ENCODE data around the gene NCKAP5.

NCKAP5 gene

DNA sequence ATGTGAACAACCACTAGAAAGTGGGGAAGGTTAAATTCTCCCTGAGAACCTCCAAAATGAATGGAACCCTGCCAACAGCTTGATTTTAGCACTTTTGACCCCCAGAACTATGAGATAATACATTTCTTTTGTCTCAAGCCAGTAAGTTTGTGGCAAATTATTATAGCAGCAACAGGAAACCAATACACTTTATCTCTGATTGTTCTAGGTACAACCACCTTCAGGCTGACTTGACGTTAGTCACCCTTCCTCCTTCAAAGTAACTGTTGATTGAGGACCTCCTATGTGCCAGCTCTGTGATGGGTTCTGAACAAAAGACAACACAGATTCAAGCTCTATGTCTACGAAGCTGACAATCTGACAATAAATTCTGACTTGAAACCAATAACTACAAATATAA is 318.9 kb downstream of the NCKAP5 start:
- WGBS (ENCODE audit: insufficient coverage): 83% methylated on average over 1 of the region's 2 CpGs
- no peak for DNase-seq
- CTCF ChIA-PET: no interaction called here
- no peak overlapping the region for H3K4me3 ChIP-seq (ENCODE audit: control insufficient read depth in 1 of 7, extremely low read depth in 1 of 7, insufficient read depth in 4 of 7, low read depth in 2 of 7, low read length in 6 of 7)
- no peaks in the 10 kb centered on the region for H3K27me3 ChIP-seq (replicated peaks in 2 of 5; ENCODE audit: control insufficient read depth in 4 of 5, insufficient read depth in 5 of 5, low read length in 4 of 5)
- POLR2A ChIA-PET: no interaction called here
- H3K4me1 ChIP-seq (ENCODE audit: control extremely low read depth in 1 of 4, control insufficient read depth in 4 of 4, insufficient read depth in 4 of 4, low read length in 3 of 4): no peaks in the 10 kb centered on the region
- H3K27ac ChIP-seq (ENCODE audit: insufficient read depth in 1 of 2, low read depth in 1 of 2, low read length in 2 of 2, poor library complexity in 1 of 2, severe bottlenecking in 2 of 2): no peak overlapping the region
- H3K9me3 ChIP-seq (ENCODE audit: control extremely low read depth in 1 of 5, control insufficient read depth in 4 of 5, insufficient read depth in 2 of 5, low read depth in 1 of 5, low read length in 4 of 5): no peaks in the 10 kb centered on the region
- no peaks in the 10 kb centered on the region for H3K36me3 ChIP-seq (ENCODE audit: control insufficient read depth in 4 of 4, insufficient read depth in 4 of 4, low read length in 3 of 4)

DNA sequence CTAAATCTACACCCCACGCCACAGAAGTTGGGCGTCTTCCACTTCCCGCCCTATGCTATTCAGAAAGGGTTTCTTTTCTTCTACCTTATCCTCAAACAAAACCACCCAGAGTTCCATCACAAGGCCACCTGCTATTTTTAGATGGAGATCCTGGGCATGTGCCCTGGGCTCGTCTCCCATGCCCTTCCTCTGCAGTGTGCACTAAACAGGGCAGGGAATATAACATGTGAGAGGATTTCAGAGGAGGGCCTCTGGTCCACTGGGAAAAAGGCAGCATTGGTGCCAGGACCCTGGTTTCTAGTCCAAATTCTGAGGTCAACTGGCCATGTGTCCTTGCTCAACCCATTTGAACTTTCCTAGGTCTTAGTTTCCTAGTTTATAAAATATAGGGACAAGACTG is 320.0 kb downstream of the NCKAP5 start:
- ChIA-PET CTCF (no interaction called here), POLR2A (no interaction called here)
- H3K36me3 ChIP-seq (ENCODE audit: control insufficient read depth in 4 of 4, insufficient read depth in 4 of 4, low read length in 3 of 4): no peaks in the 10 kb centered on the region
- no peaks in the 10 kb centered on the region for H3K4me1 ChIP-seq (ENCODE audit: control extremely low read depth in 1 of 4, control insufficient read depth in 4 of 4, insufficient read depth in 4 of 4, low read length in 3 of 4)
- no peaks in the 10 kb centered on the region for H3K9me3 ChIP-seq (ENCODE audit: control extremely low read depth in 1 of 5, control insufficient read depth in 4 of 5, insufficient read depth in 2 of 5, low read depth in 1 of 5, low read length in 4 of 5)
- no peaks in the 10 kb centered on the region for H3K27me3 ChIP-seq (replicated peaks in 2 of 5; ENCODE audit: control insufficient read depth in 4 of 5, insufficient read depth in 5 of 5, low read length in 4 of 5)
- DNase-seq: no peak
- no peak overlapping the region for H3K27ac ChIP-seq (ENCODE audit: insufficient read depth in 1 of 2, low read depth in 1 of 2, low read length in 2 of 2, poor library complexity in 1 of 2, severe bottlenecking in 2 of 2)
- 83% methylated on average over 3 of the region's 4 CpGs for WGBS (ENCODE audit: insufficient coverage)
- H3K4me3 ChIP-seq (ENCODE audit: control insufficient read depth in 1 of 7, extremely low read depth in 1 of 7, insufficient read depth in 4 of 7, low read depth in 2 of 7, low read length in 6 of 7): no peak overlapping the region

DNA sequence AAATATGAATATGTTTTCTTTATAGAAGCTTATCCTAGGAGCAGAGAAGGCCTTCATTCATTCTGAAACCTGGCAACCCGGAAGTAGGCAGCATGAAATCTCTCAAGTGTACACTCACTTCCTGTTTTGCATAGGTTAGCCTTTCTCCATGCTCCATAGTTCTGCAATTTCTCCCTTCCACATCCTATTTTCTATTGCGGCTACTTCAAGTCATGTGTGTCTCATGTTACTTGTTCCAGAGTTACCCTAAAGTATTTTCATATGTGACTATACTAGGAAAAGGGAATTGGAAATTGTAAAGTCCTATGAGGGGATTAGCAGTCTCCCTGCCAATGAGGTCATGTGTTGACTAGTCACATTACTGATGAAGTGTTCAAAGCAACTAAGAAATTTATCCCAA is 320.6 kb downstream of the NCKAP5 start:
- Histone ChIP-seq H3K9me3 (ENCODE audit: control extremely low read depth in 1 of 5, control insufficient read depth in 4 of 5, insufficient read depth in 2 of 5, low read depth in 1 of 5, low read length in 4 of 5) (no peaks in the 10 kb centered on the region), H3K27ac (ENCODE audit: insufficient read depth in 1 of 2, low read depth in 1 of 2, low read length in 2 of 2, poor library complexity in 1 of 2, severe bottlenecking in 2 of 2) (no peak overlapping the region), H3K4me1 (ENCODE audit: control extremely low read depth in 1 of 4, control insufficient read depth in 4 of 4, insufficient read depth in 4 of 4, low read length in 3 of 4) (no peaks in the 10 kb centered on the region), H3K27me3 (replicated peaks in 2 of 5; ENCODE audit: control insufficient read depth in 4 of 5, insufficient read depth in 5 of 5, low read length in 4 of 5) (no peaks in the 10 kb centered on the region), H3K36me3 (ENCODE audit: control insufficient read depth in 4 of 4, insufficient read depth in 4 of 4, low read length in 3 of 4) (no peaks in the 10 kb centered on the region), H3K4me3 (ENCODE audit: control insufficient read depth in 1 of 7, extremely low read depth in 1 of 7, insufficient read depth in 4 of 7, low read depth in 2 of 7, low read length in 6 of 7) (no peak overlapping the region)
- ChIA-PET CTCF (no interaction called here), POLR2A (no interaction called here)
- WGBS (ENCODE audit: insufficient coverage): 20% methylated on average over 1 of the region's 2 CpGs
- no peak for DNase-seq

DNA sequence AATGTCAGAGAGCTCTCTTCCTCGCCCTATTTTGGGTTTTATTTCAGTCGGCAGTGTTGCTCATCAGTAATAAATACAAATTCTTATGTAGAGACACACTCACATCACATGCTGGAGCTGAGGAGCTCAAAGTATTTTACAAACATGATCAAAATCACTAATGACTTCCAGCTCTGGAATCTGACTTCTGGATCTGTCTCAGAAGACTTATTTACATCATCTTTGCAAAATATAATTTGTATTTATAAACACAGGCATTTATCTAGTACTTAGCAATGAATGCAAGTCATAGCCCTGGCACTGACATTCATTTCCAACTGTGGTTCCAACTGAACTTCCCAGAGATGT is 327.1 kb downstream of the NCKAP5 start:
- Histone ChIP-seq H3K27me3 (replicated peaks in 2 of 5; ENCODE audit: control insufficient read depth in 4 of 5, insufficient read depth in 5 of 5, low read length in 4 of 5) (no peaks in the 10 kb centered on the region), H3K9me3 (ENCODE audit: control extremely low read depth in 1 of 5, control insufficient read depth in 4 of 5, insufficient read depth in 2 of 5, low read depth in 1 of 5, low read length in 4 of 5) (no peaks in the 10 kb centered on the region), H3K4me1 (ENCODE audit: control extremely low read depth in 1 of 4, control insufficient read depth in 4 of 4, insufficient read depth in 4 of 4, low read length in 3 of 4) (no peaks in the 10 kb centered on the region), H3K27ac (ENCODE audit: insufficient read depth in 1 of 2, low read depth in 1 of 2, low read length in 2 of 2, poor library complexity in 1 of 2, severe bottlenecking in 2 of 2) (no peak overlapping the region), H3K4me3 (ENCODE audit: control insufficient read depth in 1 of 7, extremely low read depth in 1 of 7, insufficient read depth in 4 of 7, low read depth in 2 of 7, low read length in 6 of 7) (no peak overlapping the region), H3K36me3 (ENCODE audit: control insufficient read depth in 4 of 4, insufficient read depth in 4 of 4, low read length in 3 of 4) (no peaks in the 10 kb centered on the region)
- no peak for DNase-seq
- CTCF ChIA-PET: no interaction called here
- POLR2A ChIA-PET: no interaction called here
- 100% methylated on average over 1 of the region's 2 CpGs for WGBS (ENCODE audit: insufficient coverage)

DNA sequence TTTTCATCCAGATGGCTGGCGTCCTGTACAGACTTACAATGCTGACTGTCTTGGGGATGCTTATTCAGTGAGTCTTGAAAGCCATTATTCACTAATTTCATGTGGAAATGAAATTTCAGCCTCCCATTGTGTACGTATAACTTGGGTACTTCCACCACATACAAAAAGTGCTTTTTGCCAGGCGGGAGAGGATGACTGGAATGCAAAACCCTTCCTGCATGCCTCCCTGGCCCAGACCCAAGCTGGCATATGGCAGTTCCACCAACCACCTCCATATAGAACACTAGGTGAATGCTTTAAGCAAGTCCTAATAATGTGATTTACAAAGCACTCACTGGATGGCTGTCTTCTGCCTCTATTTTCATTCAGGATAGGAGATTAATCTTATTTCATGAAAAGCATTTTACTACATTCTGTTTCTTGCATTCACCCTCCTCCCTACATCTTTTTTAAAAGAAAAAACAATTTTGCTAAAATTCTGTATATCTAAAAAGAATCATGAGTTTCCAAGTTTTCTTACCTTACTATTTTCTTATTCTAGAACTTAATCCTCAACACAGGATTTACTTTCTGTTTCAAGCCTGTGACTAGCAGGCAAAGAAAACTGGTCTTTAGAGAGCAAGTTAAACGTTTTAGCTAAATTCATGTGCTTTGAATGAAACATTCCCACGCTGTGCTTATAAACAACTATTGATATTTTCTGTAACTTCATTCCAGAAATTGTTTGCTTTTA is 327.6 kb downstream of the NCKAP5 start:
- H3K9me3 ChIP-seq (ENCODE audit: control extremely low read depth in 1 of 5, control insufficient read depth in 4 of 5, insufficient read depth in 2 of 5, low read depth in 1 of 5, low read length in 4 of 5): no peaks in the 10 kb centered on the region
- H3K27me3 ChIP-seq (replicated peaks in 2 of 5; ENCODE audit: control insufficient read depth in 4 of 5, insufficient read depth in 5 of 5, low read length in 4 of 5): no peaks in the 10 kb centered on the region
- no peaks in the 10 kb centered on the region for H3K4me1 ChIP-seq (ENCODE audit: control extremely low read depth in 1 of 4, control insufficient read depth in 4 of 4, insufficient read depth in 4 of 4, low read length in 3 of 4)
- ChIA-PET CTCF (no interaction called here), POLR2A (no interaction called here)
- 75% methylated on average over 3 of the region's 5 CpGs for WGBS (ENCODE audit: insufficient coverage)
- H3K36me3 ChIP-seq (ENCODE audit: control insufficient read depth in 4 of 4, insufficient read depth in 4 of 4, low read length in 3 of 4): no peaks in the 10 kb centered on the region
- H3K4me3 ChIP-seq (ENCODE audit: control insufficient read depth in 1 of 7, extremely low read depth in 1 of 7, insufficient read depth in 4 of 7, low read depth in 2 of 7, low read length in 6 of 7): no peak overlapping the region
- H3K27ac ChIP-seq (ENCODE audit: insufficient read depth in 1 of 2, low read depth in 1 of 2, low read length in 2 of 2, poor library complexity in 1 of 2, severe bottlenecking in 2 of 2): no peak overlapping the region
- DNase-seq: no peak

DNA sequence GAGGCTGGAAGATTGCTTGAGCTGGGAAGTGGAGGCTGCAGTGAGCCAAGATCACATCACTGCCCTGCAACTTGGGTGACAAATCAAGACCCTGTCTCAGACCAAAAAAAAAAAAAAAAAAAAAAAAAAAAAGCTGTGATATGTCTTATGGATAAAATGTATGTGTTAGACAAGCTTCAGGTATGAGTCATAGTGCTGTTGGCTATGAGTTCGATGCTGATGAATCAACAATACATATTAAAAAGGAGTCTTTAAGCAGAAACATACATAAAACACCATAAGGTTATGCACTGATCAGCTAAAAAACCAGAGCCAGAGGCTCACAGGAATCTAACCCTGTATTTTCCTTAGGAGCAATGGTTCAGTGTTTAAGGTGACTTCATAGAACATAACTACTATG is 332.3 kb downstream of the NCKAP5 start:
- no CpG with 5 or more reads among the region's 1 CpG for WGBS (ENCODE audit: insufficient coverage)
- no peaks in the 10 kb centered on the region for H3K9me3 ChIP-seq (ENCODE audit: control extremely low read depth in 1 of 5, control insufficient read depth in 4 of 5, insufficient read depth in 2 of 5, low read depth in 1 of 5, low read length in 4 of 5)
- POLR2A ChIA-PET: no interaction called here
- no peaks in the 10 kb centered on the region for H3K36me3 ChIP-seq (ENCODE audit: control insufficient read depth in 4 of 4, insufficient read depth in 4 of 4, low read length in 3 of 4)
- no peak for DNase-seq
- CTCF ChIA-PET: no interaction called here
- H3K4me3 ChIP-seq (ENCODE audit: control insufficient read depth in 1 of 7, extremely low read depth in 1 of 7, insufficient read depth in 4 of 7, low read depth in 2 of 7, low read length in 6 of 7): no peak overlapping the region
- no peak overlapping the region for H3K27ac ChIP-seq (ENCODE audit: insufficient read depth in 1 of 2, low read depth in 1 of 2, low read length in 2 of 2, poor library complexity in 1 of 2, severe bottlenecking in 2 of 2)
- H3K27me3 ChIP-seq (replicated peaks in 2 of 5; ENCODE audit: control insufficient read depth in 4 of 5, insufficient read depth in 5 of 5, low read length in 4 of 5): no peaks in the 10 kb centered on the region
- H3K4me1 ChIP-seq (ENCODE audit: control extremely low read depth in 1 of 4, control insufficient read depth in 4 of 4, insufficient read depth in 4 of 4, low read length in 3 of 4): no peaks in the 10 kb centered on the region

DNA sequence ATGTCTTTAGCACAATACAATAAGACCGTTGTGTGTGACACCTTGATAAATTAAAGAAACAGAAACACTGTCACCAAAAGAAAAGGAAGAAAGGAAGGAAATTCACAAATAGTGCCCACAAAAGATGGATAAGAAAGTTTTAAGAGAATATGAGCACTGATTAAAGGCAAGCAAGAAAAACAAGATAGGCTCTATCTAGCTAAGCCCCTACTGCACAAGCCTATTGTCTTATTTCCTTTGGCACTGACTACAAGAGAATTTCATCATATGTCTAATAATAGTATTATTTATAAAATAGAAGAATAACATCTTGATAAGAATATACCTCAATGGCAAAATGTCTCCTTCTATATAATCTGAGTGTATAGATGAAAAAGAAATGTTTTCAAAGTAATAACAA is 335.7 kb downstream of the NCKAP5 start:
- Histone ChIP-seq H3K27me3 (replicated peaks in 2 of 5; ENCODE audit: control insufficient read depth in 4 of 5, insufficient read depth in 5 of 5, low read length in 4 of 5) (no peaks in the 10 kb centered on the region), H3K27ac (ENCODE audit: insufficient read depth in 1 of 2, low read depth in 1 of 2, low read length in 2 of 2, poor library complexity in 1 of 2, severe bottlenecking in 2 of 2) (no peak overlapping the region), H3K9me3 (ENCODE audit: control extremely low read depth in 1 of 5, control insufficient read depth in 4 of 5, insufficient read depth in 2 of 5, low read depth in 1 of 5, low read length in 4 of 5) (no peaks in the 10 kb centered on the region), H3K4me1 (ENCODE audit: control extremely low read depth in 1 of 4, control insufficient read depth in 4 of 4, insufficient read depth in 4 of 4, low read length in 3 of 4) (no peaks in the 10 kb centered on the region), H3K36me3 (ENCODE audit: control insufficient read depth in 4 of 4, insufficient read depth in 4 of 4, low read length in 3 of 4) (no peaks in the 10 kb centered on the region), H3K4me3 (ENCODE audit: control insufficient read depth in 1 of 7, extremely low read depth in 1 of 7, insufficient read depth in 4 of 7, low read depth in 2 of 7, low read length in 6 of 7) (no peak overlapping the region)
- CTCF ChIA-PET: no interaction called here
- WGBS (ENCODE audit: insufficient coverage): no CpG with 5 or more reads among the region's 1 CpG
- POLR2A ChIA-PET: no interaction called here
- DNase-seq: no peak

Data from common myeloid progenitor, CD34-positive (primary cell).